Measurements from ENCODE around the gene CDKL4. TPM values are rescaled to one million over a fixed set of nuclear protein-coding genes. Genes with fewer than 3 reads are reported as not detected.
"Not testable (repeated sequence)": the region's sequence is repeated elsewhere in the genome, so short reads cannot be mapped to it uniquely, and the experiment has no call there.

The CDKL4 gene
- total RNA-seq, 1 donor from 2014 or later, result 0.11 TPM

- H3K4me3 Mint-ChIP-seq (ENCODE audit: low read depth), result no peak overlapping the region
Observed at GRCh38 chr2:39225567-39225966, 18.2 kb downstream of the CDKL4 start.

DNA sequence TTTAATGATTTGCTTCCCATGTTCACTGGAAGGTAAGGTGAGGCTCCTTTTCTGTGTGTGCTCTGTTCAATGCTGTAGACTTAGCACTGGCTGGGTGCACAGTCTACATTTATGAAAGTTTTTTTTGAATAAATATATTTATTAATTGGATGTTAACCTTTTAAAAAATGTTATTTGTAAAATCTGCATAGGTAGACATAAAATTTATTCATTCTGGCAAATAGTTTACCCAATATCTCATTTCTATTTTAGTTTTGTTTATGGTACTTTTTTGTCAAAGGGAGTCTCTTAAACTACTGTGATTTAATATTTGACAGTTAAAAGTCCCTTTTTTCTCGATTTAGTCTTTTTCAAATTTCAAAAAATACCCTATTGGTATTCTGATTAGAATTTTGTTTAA lies 19.9 kb downstream of the CDKL4 start:
- no peaks in the 10 kb centered on the region for H3K27me3 Mint-ChIP-seq (ENCODE audit: low read depth)
- DNase-seq (ENCODE audit: low spot score), result no peak
- H3K27ac Mint-ChIP-seq, result no peak overlapping the region
- intact Hi-C loops (cut with micrococcal nuclease), result no loop called here
- peaks cover 9% of the 10 kb centered on the region for H3K36me3 Mint-ChIP-seq (ENCODE audit: low read depth)
- H3K4me1 Mint-ChIP-seq (ENCODE audit: low read depth), result peaks cover 46% of the 10 kb centered on the region
- H3K9me3 Mint-ChIP-seq, result peaks cover 6% of the 10 kb centered on the region
- no peak overlapping the region for H3K4me3 Mint-ChIP-seq (ENCODE audit: low read depth)

More at GRCh38 chr2:39225567-39225966, 18.2 kb downstream of the CDKL4 start:
- no peak overlapping the region for H3K27ac Mint-ChIP-seq
- H3K4me1 Mint-ChIP-seq (ENCODE audit: low read depth), result peaks cover 44% of the 10 kb centered on the region
- H3K27me3 Mint-ChIP-seq (ENCODE audit: low read depth), result no peaks in the 10 kb centered on the region
- intact Hi-C loops (cut with micrococcal nuclease), result loop anchor here (1.0 to 5.0 kb wide), 2 partner anchors 8 to 318 kb away; no protein-coding TSS in a partner anchor
- no peak for DNase-seq (ENCODE audit: low spot score)
- H3K36me3 Mint-ChIP-seq (ENCODE audit: low read depth), result peaks cover 9% of the 10 kb centered on the region
- peaks cover 6% of the 10 kb centered on the region for H3K9me3 Mint-ChIP-seq

DNA sequence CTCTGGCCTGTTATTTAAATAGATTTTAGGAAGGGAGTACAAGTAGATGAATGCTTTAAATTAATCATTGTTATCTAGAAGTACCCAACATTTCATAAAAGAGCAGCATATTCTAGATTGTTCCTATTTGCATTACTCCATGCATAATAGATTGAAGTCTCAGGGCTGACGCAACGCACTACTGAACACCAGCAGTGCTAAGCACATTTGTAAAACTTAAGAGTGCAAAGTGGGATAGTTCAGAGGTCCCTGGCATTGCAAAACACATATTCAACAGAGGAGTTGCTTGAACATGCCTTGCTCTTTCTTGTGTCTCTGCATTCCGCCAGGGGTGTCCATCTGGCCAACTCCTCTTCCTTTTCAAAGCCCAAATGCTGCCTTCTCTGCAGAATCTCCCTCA lies 22.3 kb downstream of the CDKL4 start:
- Mint-ChIP-seq H3K36me3 (ENCODE audit: low read depth) (peaks cover 9% of the 10 kb centered on the region), H3K4me3 (ENCODE audit: low read depth) (no peak overlapping the region), H3K27me3 (ENCODE audit: low read depth) (no peaks in the 10 kb centered on the region), H3K4me1 (ENCODE audit: low read depth) (peaks cover 47% of the 10 kb centered on the region), H3K9me3 (peaks cover 6% of the 10 kb centered on the region), H3K27ac (no peak overlapping the region)
- intact Hi-C loops (cut with micrococcal nuclease), result no loop called here
- no peak for DNase-seq (ENCODE audit: low spot score)

GRCh38 chr2:39220136-39220535 lies 23.6 kb downstream of the CDKL4 start:
- Mint-ChIP-seq H3K4me3 (ENCODE audit: low read depth) (no peak overlapping the region), H3K36me3 (ENCODE audit: low read depth) (peaks cover 10% of the 10 kb centered on the region), H3K9me3 (peaks cover 6% of the 10 kb centered on the region), H3K27ac (peak overlapping the region; percentile 59), H3K27me3 (ENCODE audit: low read depth) (no peaks in the 10 kb centered on the region), H3K4me1 (ENCODE audit: low read depth) (peaks cover 50% of the 10 kb centered on the region)
- no peak for DNase-seq (ENCODE audit: low spot score)
- intact Hi-C loops (cut with micrococcal nuclease), result no loop called here

- H3K36me3 Mint-ChIP-seq (ENCODE audit: low read depth), result peaks cover 24% of the 10 kb centered on the region
- peak overlapping the region; percentile 37 for H3K4me3 Mint-ChIP-seq (ENCODE audit: low read depth)
- intact Hi-C loops (cut with micrococcal nuclease), result loop anchor here (5.0 kb wide), 1 partner anchor 274 kb away; no protein-coding TSS in a partner anchor
- H3K27ac Mint-ChIP-seq, result peak overlapping the region; percentile 82
- H3K27me3 Mint-ChIP-seq (ENCODE audit: low read depth), result no peaks in the 10 kb centered on the region
- H3K9me3 Mint-ChIP-seq, result peaks cover 12% of the 10 kb centered on the region
- peaks cover 56% of the 10 kb centered on the region for H3K4me1 Mint-ChIP-seq (ENCODE audit: low read depth)
- DNase-seq (ENCODE audit: low spot score), result no peak
Observed at GRCh38 chr2:39218391-39218790, 25.4 kb downstream of the CDKL4 start.

DNA sequence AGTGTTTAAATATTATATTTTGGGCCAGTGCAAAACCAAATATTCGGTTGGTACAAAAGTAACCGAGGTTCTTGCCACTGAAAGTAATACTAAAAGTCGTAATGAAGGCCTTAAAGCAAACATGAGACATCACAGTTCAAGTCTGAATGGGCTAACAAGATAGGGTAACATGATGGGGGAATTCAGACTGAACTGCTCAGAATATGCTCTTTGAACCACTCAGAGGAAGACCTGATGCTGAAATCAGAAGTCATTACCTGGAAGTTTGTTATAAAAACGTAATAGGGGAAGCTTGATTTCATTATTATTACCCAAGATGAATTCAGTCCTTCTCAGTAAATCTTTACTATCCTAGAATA lies 26.6 kb downstream of the CDKL4 start:
- intact Hi-C loops (cut with micrococcal nuclease), result loop anchor here (1.0 to 5.0 kb wide), 6 partner anchors 8 to 296 kb away; no protein-coding TSS in a partner anchor
- H3K27ac Mint-ChIP-seq, result peak overlapping the region; percentile 88
- peak overlapping the region; percentile 38 for H3K4me3 Mint-ChIP-seq (ENCODE audit: low read depth)
- H3K4me1 Mint-ChIP-seq (ENCODE audit: low read depth), result peaks cover 60% of the 10 kb centered on the region
- peaks cover 16% of the 10 kb centered on the region for H3K9me3 Mint-ChIP-seq
- peaks cover 27% of the 10 kb centered on the region for H3K36me3 Mint-ChIP-seq (ENCODE audit: low read depth)
- DNase-seq (ENCODE audit: low spot score), result no peak
- H3K27me3 Mint-ChIP-seq (ENCODE audit: low read depth), result no peaks in the 10 kb centered on the region

- Mint-ChIP-seq H3K27ac (peak overlapping the region; percentile 88), H3K27me3 (ENCODE audit: low read depth) (no peaks in the 10 kb centered on the region), H3K4me1 (ENCODE audit: low read depth) (peaks cover 64% of the 10 kb centered on the region), H3K4me3 (ENCODE audit: low read depth) (peak overlapping the region; percentile 38), H3K9me3 (peaks cover 10% of the 10 kb centered on the region), H3K36me3 (ENCODE audit: low read depth) (peaks cover 24% of the 10 kb centered on the region)
- intact Hi-C loops (cut with micrococcal nuclease), result loop anchor here (1.0 to 5.0 kb wide), 6 partner anchors 9 to 296 kb away; no protein-coding TSS in a partner anchor
- peak; percentile 87 for DNase-seq (ENCODE audit: low spot score)
Observed at GRCh38 chr2:39216346-39217191, 27.2 kb downstream of the CDKL4 start.

DNA sequence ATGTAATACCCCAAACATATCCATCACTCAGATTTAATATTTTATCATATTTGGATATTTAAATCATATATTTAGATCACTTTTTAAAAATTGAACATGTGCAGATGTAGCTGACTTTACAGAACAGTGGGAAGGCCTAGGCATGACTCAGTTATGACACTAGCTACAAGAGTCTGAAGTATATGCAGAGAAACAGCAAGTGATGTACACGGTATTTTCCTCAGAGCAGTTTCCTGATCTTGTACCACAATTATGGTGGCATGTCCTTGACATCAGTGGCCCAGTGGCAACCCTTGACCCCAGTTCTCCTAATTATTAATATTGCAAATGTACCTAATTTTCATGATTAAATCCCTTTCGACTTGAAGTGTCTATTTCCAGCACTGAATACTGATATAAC lies 28.2 kb downstream of the CDKL4 start:
- Mint-ChIP-seq H3K4me1 (ENCODE audit: low read depth) (peaks cover 70% of the 10 kb centered on the region), H3K4me3 (ENCODE audit: low read depth) (no peak overlapping the region), H3K27me3 (ENCODE audit: low read depth) (no peaks in the 10 kb centered on the region), H3K36me3 (ENCODE audit: low read depth) (peaks cover 26% of the 10 kb centered on the region), H3K27ac (peak overlapping the region; percentile 88), H3K9me3 (peaks cover 10% of the 10 kb centered on the region)
- no peak for DNase-seq (ENCODE audit: low spot score)
- intact Hi-C loops (cut with micrococcal nuclease), result loop anchor here (2.0 to 5.0 kb wide), 2 partner anchors 13 to 277 kb away; no protein-coding TSS in a partner anchor

- Mint-ChIP-seq H3K4me1 (ENCODE audit: low read depth) (peaks cover 59% of the 10 kb centered on the region), H3K4me3 (ENCODE audit: low read depth) (no peak overlapping the region), H3K9me3 (peaks cover 10% of the 10 kb centered on the region), H3K27ac (no peak overlapping the region), H3K36me3 (ENCODE audit: low read depth) (peaks cover 26% of the 10 kb centered on the region), H3K27me3 (ENCODE audit: low read depth) (no peaks in the 10 kb centered on the region)
- intact Hi-C loops (cut with micrococcal nuclease), result no loop called here
- no peak for DNase-seq (ENCODE audit: low spot score)
Observed at GRCh38 chr2:39213015-39213414, 30.8 kb downstream of the CDKL4 start.

DNA sequence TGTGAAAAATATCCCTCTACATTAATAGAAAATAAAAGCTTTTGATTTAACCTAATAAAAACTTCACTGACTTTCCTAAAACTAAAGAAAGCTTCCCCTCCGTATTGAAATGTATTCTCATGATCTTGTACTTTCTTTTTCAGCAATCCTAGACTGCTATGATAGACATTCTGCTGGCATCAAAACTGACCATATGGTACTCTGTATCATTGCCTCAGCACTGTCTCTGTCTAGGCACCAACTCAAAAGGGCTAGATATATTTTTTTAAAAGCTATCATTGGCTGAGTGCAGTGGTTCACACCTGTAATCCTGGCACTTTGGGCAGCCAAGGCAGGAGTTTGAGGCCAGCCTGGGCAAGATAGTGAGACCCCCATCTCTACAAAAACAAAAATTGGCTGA lies 32.9 kb downstream of the CDKL4 start:
- intact Hi-C loops (cut with micrococcal nuclease), result no loop called here
- peaks cover 26% of the 10 kb centered on the region for H3K36me3 Mint-ChIP-seq (ENCODE audit: low read depth)
- H3K27ac Mint-ChIP-seq, result no peak overlapping the region
- H3K4me3 Mint-ChIP-seq (ENCODE audit: low read depth), result no peak overlapping the region
- DNase-seq (ENCODE audit: low spot score), result no peak
- no peaks in the 10 kb centered on the region for H3K27me3 Mint-ChIP-seq (ENCODE audit: low read depth)
- H3K9me3 Mint-ChIP-seq, result peaks cover 10% of the 10 kb centered on the region
- peaks cover 42% of the 10 kb centered on the region for H3K4me1 Mint-ChIP-seq (ENCODE audit: low read depth)

GRCh38 chr2:39203382-39203781 lies 40.4 kb downstream of the CDKL4 start:
- peaks cover 24% of the 10 kb centered on the region for H3K4me1 Mint-ChIP-seq (ENCODE audit: low read depth)
- H3K36me3 Mint-ChIP-seq (ENCODE audit: low read depth), result peaks cover 36% of the 10 kb centered on the region
- H3K27me3 Mint-ChIP-seq (ENCODE audit: low read depth), result no peaks in the 10 kb centered on the region
- intact Hi-C loops (cut with micrococcal nuclease), result no loop called here
- peaks cover 34% of the 10 kb centered on the region for H3K9me3 Mint-ChIP-seq
- DNase-seq (ENCODE audit: low spot score), result no peak
- H3K4me3 Mint-ChIP-seq (ENCODE audit: low read depth), result no peak overlapping the region
- H3K27ac Mint-ChIP-seq, result peak overlapping the region; percentile 33

DNA sequence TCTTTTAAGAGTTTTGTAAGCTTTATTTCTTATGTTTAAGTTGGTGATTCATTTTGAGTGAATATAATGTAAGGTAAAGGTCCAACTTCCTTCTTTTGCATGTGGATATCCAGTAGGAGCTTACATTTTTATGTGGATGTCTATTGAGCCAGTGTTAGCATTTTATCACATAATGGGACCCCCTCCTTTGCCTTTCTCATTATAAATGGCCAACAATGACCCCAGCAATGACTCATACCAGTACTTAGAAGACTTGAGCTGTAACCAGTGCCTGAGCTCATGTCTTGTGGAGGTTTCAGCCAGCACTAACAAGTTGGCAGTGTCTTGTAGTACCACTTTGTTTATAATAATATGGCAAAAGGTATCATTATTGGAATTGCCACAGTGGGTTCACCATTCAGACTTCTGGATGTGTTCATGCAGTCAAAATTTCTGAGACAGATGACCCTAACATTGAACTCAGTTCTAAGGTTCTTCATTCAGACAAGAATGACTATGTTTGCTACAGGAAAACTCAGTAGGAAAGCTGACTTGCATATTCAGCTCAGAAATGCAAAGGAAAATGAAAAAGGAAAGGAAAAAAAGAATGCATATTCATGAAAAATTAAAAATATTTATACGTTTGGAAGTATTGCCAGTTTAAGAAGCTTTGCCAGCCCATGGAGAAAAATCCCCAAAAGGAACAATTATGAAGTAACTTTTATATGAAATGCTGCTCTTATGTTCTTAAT lies 41.0 kb downstream of the CDKL4 start:
- Mint-ChIP-seq H3K9me3 (peaks cover 37% of the 10 kb centered on the region), H3K27me3 (ENCODE audit: low read depth) (no peaks in the 10 kb centered on the region), H3K4me3 (ENCODE audit: low read depth) (no peak overlapping the region), H3K4me1 (ENCODE audit: low read depth) (peaks cover 24% of the 10 kb centered on the region), H3K27ac (peak overlapping the region; percentile 64), H3K36me3 (ENCODE audit: low read depth) (peaks cover 38% of the 10 kb centered on the region)
- DNase-seq (ENCODE audit: low spot score), result no peak
- intact Hi-C loops (cut with micrococcal nuclease), result no loop called here

DNA sequence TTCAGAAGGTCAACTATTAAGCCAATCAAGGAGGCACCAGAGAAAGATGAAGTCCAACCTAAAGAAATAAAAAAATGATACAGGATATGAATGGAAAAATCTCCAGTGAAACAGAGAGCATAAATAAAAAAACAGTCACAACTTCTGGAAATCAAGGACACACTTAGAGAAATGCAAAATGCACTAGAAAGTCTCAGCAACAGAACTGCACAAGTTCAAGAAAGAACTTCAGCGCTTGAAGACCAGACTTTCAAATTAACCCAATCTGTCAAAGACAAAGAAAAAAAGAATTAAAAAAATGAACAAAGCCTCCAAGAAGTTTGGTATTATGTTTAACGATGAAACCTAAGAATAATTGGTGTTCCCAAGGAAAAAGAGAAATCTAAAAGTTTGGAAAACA lies 46.8 kb downstream of the CDKL4 start:
- H3K4me3 Mint-ChIP-seq (ENCODE audit: low read depth); H3K27ac Mint-ChIP-seq; intact Hi-C loops (cut with micrococcal nuclease); H3K27me3 Mint-ChIP-seq (ENCODE audit: low read depth); DNase-seq (ENCODE audit: low spot score); H3K4me1 Mint-ChIP-seq (ENCODE audit: low read depth): not testable (repeated sequence)
- H3K9me3 Mint-ChIP-seq, result peaks cover 56% of the 10 kb centered on the region
- H3K36me3 Mint-ChIP-seq (ENCODE audit: low read depth), result peaks cover 51% of the 10 kb centered on the region

Measured in activated T-helper 2 cell treated with anti-CD3 and anti-CD28 coated beads, Interferon-gamma antibody, Interleukin-2, Interleukin-4, amounts not matched to agents 10 μg/mL and 5 μg/mL and 100 μg/mL, durations not matched to agents 14 hours and 24 hours and 36 hours (primary cell).